ENCODE results near the gene TMEM151B. TPM values are rescaled to one million over a fixed set of nuclear protein-coding genes. Genes with fewer than 3 reads are reported as not detected.

The TMEM151B gene
- total RNA-seq, result under 0.01 TPM in 2 replicates

GRCh38 chr6:44269921-44270525 lies at the start of gene TMEM151B:
Gene TMEM151B, plus strand, starts transcription at chr6:44270450. Its CDS starts 293 bp downstream, at chr6:44270743.

GRCh38 chr6:44223319-44224028 lies 46.8 kb upstream of the TMEM151B start, which contains the start of gene SLC29A1:
Gene SLC29A1, plus strand, starts transcription at chr6:44223595. Its CDS starts 3,719 bp downstream, at chr6:44227314.

GRCh38 chr6:44246663-44247337 lies 23.4 kb upstream of the TMEM151B start, which contains the start of gene HSP90AB1:
Gene HSP90AB1, plus strand, starts transcription at chr6:44247101. Its CDS starts 1,529 bp downstream, at chr6:44248630.

DNA sequence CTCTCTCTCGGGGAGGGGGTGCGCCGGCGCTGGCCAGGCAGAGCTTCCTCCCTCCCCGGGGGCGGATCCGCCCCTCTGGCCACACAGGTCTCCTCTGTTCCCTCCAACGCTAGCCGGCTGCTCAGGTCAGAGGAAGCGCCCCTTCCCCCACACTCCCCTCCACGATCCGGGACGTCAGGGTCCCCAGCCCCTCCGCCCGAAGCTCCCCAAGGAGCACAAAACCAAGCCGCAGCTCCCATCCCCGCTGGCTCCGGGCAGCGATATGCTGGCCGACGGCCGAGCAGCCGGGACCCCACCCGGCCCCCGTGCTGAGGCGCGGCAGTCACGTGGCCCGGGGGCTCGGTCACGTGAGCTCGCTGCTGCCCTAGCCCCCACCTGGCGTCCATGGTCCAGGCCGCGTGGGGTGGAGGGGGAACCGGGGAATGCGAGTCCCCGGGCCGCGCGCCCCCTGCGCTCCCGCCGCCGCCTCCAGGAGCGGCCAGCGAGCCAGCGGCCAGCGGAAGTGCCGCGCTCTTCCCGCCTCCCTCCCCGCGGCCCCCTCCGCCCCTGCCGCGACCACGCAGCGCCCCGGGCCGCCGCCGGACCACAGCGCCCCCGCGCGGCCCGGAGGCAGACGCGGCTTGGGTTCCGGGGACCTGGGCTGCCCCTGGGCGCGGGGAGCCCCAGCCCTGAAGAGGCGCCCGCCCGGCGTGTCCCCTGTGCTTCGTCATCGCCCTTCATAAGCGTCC lies 13.1 kb upstream of the TMEM151B start, which contains the start of gene SLC35B2:
Gene SLC35B2 (minus strand): TSS at position 504 of the 728 bp plus-strand sequence. CDS start 118 bp downstream, at position 386.

GRCh38 chr6:44265007-44265721 lies 5.1 kb upstream of the TMEM151B start, which contains the start of gene NFKBIE:
Gene NFKBIE, minus strand, starts transcription at chr6:44265551. Its CDS starts 205 bp downstream, at chr6:44265346.

DNA sequence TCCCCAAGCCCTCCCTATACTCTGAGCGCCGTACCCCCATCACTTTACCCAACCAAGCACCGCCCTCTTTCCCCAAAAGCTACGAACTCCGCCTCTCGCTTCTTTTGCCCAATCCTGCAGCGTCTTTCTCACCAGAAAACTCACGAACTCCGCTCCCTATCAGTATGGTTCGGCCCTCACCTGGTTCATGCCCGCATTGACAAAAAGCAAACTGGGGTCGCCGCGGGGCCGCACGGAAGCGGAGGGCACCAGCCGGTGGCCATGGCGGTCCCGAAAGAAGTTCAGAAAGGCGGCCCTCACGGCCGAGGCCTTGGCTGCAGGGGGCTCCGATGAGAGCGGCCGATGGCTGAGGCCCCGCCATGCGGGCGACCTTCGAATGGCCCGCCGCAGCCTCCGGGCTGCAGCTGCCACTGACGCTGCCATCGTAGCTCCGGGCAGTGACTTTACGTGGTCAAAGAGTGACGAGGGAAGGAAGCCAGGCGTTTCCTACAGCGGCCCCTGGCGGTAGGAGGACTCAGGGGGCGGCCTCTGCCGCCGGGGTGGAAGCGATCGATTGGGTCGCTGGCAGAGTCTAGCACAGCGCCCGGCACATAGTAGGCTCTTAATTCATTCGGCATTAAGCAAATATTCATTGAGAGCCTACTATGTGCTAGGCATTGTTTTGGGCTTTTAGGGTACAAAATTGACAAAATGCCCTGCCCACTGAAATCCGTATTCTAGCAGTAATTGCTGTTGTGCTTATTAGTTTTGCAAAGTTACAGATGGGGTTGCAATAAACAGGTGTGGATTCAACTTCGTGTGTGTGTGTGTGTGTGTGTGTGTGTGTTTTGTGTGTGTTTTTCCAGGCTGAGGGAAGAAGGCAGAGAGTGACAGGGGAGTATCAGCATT lies 42.9 kb downstream of the TMEM151B start, which contains the start of gene AARS2:
Gene AARS2 (minus strand): TSS at position 447 of the 888 bp plus-strand sequence. CDS start 24 bp downstream, at position 423.

DNA sequence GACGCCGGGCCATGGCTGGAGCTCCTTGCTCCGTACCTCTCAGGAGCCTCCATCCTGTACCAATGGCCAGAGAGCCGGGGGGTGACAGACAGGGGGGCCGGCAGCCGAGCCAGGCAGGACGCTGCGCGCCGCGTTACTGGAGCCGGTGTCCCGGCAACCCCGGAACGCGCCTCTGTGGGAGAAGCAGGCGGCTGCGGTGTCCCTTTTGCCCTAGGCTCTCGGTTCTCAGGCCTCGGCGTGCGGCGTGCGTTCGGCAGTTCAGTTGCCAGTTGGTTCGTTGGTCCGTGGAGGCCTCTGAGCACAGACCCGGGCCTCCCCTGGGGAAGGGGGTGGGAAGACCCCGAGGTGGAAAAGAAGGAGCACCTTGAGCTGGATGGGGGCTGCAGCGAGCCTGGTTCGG lies 72.2 kb downstream of the TMEM151B start, which contains the start of gene SPATS1:
Gene SPATS1 (plus strand): TSS at position 162 of the 400 bp plus-strand sequence. CDS start 446 bp downstream, outside the sequence.

Other genes starting within 250 kb of the TMEM151B start
- gene MRPL14, start 143.0 kb upstream of the TMEM151B start, total RNA-seq, result 49.7 and 56.1 TPM in 2 replicates
- 29.9 and 32.2 TPM in 2 replicates for gene TMEM63B, start 142.9 kb upstream of the TMEM151B start, total RNA-seq
- not detected in 2 replicates for gene CAPN11, start 111.6 kb upstream of the TMEM151B start, total RNA-seq
- gene MYMX, start 53.5 kb upstream of the TMEM151B start, total RNA-seq, result not detected in 2 replicates
- gene SLC29A1, start 46.9 kb upstream of the TMEM151B start, total RNA-seq, result 25.9 and 29.4 TPM in 2 replicates
- gene HSP90AB1, start 23.3 kb upstream of the TMEM151B start, total RNA-seq, result 680 and 845 TPM in 2 replicates
- gene SLC35B2, start 12.9 kb upstream of the TMEM151B start, total RNA-seq, result 64.6 and 69.5 TPM in 2 replicates
- 4.3 and 8.9 TPM in 2 replicates for gene NFKBIE, start 4.9 kb upstream of the TMEM151B start, total RNA-seq
- 6.3 and 7.5 TPM in 2 replicates for gene AARS2, start 42.9 kb downstream of the TMEM151B start, total RNA-seq
- gene SPATS1, start 72.2 kb downstream of the TMEM151B start, total RNA-seq, result 0.13 TPM in 1 of 2 replicates, not detected in the other
- gene CDC5L, start 117.3 kb downstream of the TMEM151B start, total RNA-seq, result 25.5 and 27.2 TPM in 2 replicates